GM19239 (cell line): ENCODE data around the gene SERTM1.

ENCODE experiments used
- DNase-seq: peaks from one replicate; pipeline ENCODE4 v3.0.0; 2011; ENCODE audit warnings: low spot score; ENCODE audit not compliant: insufficient read length
- FAIRE-seq: peaks from 2 replicates; lab custom pipeline; 2011; peaks lifted over from hg19 to GRCh38; lab: Jason Lieb, UNC

Gene SERTM1

DNA sequence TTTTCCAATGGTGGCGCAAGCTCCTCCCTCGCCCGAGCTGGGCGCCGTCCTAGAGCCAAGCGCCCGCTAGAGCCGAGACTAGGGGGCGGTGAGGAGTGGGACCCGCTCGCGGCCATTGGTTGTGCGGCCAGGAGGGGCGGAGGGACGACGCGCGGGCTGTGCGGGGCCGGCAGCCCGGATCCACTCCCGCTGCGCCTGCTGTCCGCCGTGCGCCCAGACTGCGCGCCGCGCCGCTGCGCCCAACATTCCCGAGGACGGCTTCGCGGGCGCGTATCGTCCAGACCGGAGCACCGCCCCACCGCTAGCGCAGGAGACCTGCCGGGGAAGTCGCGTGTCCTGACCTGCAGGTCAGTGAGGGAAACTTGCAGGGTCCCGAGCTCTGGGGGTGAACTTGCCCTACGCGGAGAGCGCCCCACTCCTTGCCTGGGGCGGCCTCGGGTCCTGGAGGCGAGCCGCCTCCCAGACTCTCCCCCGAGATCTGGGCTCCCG is at the start of gene SERTM1:
SERTM1 (plus strand) TSS at position 183 of the 489 bp plus-strand sequence. CDS start 21,059 bp downstream, outside the sequence.
- no peak for FAIRE-seq
- no peak for DNase-seq

- no peak for FAIRE-seq
- no peak for DNase-seq
These were observed 45.3 kb upstream of the SERTM1 start for GRCh38 chr13:36628377-36629056.

DNA sequence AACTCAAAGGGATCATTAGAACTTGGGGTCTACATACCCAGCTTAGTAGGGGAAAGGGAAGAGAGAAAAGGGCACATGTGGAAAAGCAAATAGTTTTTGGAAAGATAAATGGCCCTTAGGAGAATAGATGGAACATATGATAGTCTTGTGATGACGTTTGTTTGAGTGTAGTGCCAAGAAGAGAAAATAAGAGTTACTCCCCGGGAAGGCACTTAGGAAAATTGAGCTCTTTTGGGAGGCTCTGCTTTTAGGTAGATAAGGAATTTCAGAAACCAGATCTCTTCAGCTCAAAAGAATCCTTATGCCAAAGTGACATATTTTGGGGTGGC is 44.8 kb upstream of the SERTM1 start:
- no peak for DNase-seq
- no peak for FAIRE-seq

DNA sequence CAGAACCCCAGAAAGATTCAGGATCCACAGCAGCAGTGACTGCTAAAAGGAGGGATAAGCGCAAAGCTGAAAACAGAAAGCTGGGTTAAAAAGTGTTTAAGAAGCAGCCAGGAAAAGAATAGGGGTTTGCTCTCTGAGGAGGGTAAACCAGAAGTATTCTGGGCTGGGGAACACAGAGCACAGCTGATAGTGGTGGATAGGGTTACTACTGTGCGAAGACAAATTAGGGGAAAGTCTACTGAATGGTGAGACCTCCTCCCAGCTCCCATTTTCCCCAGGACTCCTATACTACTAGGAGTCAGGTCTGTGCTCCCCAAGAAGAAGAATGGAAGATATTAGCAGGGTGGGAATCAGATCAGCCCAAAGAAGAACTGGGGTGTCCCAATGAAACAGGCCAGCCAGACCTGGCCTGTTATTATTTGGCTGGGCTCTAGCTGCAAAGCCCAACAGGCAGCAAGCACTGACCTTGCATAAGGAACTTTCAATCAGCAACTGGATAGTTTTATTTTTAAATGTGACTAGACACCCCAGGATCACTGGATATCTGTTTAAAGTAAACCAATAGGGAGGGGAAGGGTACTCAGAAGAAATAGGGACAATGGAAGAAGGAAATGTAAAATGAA is 43.5 kb upstream of the SERTM1 start:
- DNase-seq (no peak), FAIRE-seq (no peak)

DNA sequence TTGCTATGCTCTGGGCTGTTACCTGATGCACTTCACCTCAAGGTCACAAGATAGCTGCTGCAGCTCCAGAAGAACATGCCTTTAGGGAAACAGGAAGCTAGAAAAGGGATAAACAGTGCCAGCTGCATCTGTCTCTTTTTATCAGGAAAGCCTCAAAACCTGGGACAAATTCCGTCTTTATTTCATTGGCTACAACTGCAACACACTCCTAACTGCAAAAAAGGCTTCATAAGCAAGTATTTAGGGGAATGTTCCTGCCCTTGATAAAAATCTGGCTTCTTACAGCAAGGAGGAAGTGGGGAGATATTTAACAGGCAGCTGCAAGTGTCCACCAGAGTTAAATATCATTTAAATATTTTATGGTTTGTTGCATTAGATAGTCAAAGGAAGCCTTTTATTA is 34.2 kb upstream of the SERTM1 start:
- FAIRE-seq (no peak), DNase-seq (no peak)

- FAIRE-seq: no peak
- no peak for DNase-seq
These were observed 23.2 kb upstream of the SERTM1 start for GRCh38 chr13:36650611-36651010.

DNA sequence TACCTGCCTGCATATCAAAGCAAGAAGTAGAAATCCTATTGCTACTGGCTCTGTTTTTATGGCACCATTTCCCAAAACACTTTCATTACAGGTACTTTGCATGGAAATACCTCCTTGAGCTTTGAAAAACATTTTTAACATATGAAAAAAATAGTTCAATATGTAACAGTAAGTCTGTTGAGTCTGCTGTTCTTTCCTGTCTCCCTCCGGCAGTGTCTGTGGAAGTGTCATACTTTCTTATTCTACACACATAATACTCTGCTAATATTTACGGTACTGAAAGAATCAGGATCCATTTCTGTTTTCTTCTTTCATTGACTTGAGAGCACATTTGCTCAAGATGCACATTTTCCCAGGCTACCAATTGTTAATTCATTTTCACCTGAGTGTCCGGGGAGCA is 8.2 kb upstream of the SERTM1 start:
- DNase-seq (no peak), FAIRE-seq (no peak)

GRCh38 chr13:36666477-36667229 is 7.2 kb upstream of the SERTM1 start:
- DNase-seq (no peak), FAIRE-seq (no peak)

DNA sequence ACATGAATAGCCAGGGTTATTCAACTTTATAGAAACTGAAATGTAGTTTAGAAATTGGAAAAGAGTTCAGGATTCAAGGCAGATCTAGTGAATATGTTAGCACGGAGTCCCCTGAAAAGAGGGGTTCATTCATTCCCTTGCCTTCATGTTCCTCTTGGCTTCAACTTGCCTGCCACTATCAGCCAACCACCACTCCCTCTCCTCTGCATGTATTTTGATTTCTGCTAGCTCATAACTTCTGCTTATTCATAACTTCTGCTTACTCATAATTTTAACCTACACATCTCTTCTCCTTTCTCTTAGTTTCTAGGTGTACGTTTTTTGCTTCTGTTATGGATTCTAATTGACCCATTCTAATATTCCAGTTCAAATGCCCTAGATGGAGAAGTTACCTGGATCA is 5.5 kb upstream of the SERTM1 start:
- FAIRE-seq (no peak), DNase-seq (no peak)

- DNase-seq (no peak), FAIRE-seq (no peak)
These were observed 468 bp upstream of the SERTM1 start for GRCh38 chr13:36673352-36673751.

DNA sequence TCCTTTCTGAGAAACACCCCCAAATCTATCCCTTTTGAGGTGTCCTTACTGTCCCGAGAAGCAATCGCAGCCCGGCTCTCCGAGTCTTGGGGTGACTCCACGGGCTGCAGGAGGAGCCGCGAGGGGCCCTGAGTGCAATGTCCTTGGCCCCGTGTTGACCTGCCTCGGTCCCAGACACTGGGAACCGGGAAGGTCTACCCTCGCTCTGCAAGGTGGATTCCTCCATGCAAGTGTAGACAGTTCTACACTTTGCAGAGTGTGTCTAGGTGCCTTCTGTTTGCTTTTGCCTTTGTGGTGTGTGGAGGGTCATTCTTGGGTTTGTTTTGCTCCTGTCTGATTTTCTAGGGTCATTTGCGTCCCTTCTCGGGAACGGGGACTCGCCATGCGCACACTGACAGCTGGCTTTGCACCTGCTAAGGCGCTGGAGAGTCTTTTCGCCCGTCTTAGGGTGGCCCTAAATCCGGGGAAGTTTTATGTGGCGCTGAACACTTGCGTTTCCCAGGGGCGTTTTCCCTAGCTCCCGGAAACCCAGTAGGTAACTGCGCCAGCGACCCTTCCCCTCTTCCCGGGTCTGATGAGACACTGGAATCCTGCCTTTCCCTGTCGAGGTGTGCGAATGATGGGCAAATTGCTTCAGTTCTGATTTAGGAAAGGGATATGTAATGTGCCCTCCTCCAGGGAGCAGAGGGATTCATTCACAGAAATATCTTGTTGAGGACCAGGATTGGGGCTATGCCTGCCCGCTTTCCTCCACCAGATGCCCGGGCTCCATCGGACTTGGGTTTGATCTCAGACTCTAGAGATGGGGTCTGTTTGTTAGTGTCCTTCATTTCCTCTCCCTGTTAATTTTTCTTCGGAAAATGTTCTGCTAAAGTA is 755 bp downstream of the SERTM1 start:
- DNase-seq (no peak), FAIRE-seq (no peak)

DNA sequence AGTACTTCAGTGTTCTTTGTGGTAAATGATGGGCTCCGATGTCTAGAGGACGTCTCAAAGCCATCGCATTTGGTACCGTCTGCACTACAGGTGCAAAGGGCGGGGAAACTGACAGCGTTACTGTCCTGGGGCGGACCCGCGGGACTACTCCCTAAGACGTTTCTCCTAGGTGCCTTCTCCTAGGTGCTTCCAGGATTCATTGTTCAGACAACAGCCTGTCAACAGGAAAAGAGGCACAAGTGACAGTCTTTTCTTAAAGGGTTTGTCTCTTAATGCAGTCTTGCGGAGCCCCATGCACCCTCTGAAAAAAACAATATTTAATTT is 1.4 kb downstream of the SERTM1 start:
- DNase-seq (no peak), FAIRE-seq (no peak)

- FAIRE-seq: no peak
- no peak for DNase-seq
These were observed 7.1 kb downstream of the SERTM1 start for GRCh38 chr13:36680913-36681312.

DNA sequence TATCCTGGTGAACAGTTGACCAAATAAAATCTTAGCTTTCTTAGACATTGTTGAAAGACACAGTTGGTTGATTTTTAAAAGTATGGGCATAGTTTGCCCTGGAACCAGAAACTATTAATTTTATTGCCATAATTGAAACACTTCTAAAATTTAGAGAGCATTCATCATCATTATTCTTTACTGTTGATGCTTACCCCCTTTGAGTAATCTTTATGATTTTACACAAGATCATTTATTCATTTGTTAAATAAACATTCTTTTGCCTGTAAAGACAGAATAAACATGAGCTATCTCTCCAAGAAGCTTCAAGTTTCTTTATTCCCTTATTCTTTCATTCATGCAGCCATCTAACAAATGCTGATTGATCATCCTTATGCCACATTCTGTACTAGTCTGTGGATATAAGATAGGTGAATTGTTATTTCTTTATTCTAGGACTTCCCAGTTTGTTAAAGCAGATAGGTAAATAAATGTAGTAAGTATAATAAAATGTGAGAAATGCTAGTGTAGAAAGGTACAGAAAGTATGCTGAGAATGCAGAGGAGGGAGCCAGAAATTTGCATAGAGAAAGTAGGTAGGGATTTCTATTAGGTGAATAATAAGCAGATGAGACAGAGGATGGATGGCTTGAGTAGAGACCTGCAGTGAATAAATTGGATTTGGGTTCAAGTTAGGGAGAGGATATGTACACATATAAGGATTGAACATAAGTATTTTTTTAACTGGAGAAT is 8.2 kb downstream of the SERTM1 start:
- DNase-seq (no peak), FAIRE-seq (no peak)

DNA sequence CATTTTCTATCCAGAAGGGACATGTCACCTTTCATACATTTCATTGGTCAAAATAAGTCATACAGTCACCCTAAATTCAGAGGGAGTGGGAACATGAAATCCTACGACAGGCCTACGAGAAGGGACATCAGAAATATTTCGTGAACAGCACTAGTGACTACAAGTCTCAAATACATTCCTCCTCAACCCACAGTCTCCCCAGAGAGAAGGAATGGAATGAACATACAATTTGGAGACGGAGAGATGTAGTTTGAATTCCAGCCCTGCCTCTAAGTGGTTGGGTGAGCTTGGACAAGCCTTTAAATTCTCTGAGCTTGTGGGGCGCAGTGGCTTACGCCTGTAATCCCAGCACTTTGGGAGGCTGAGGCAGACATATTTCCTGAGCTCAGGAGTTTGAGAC is 9.9 kb downstream of the SERTM1 start:
- no peak for DNase-seq
- no peak for FAIRE-seq

- no peak for DNase-seq
- no peak for FAIRE-seq
These were observed 12.1 kb downstream of the SERTM1 start for GRCh38 chr13:36685927-36686326.

- FAIRE-seq: no peak
- DNase-seq: no peak
These were observed 22.7 kb downstream of the SERTM1 start for GRCh38 chr13:36696410-36697010.

DNA sequence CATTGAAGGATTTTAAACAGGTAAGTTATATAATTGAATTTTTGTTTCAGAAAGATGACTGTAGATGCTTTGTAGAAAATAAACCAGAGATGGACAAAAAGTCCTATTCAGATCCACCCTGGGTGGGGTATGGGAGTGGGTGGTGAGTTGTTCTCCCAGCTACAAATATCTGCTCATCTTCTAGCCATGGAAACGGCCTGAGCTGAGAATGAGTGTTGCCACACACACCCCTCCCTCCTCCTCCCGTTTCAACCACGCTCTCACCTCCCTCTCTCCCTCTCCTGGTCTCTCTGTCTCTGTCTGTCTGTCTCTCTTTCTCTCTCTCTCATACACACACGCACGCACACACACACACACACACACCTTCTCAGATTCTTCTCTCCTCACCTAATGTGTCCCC is 26.4 kb downstream of the SERTM1 start:
- no peak for DNase-seq
- FAIRE-seq: no peak

- FAIRE-seq: no peak
- DNase-seq: no peak
These were observed 32.9 kb downstream of the SERTM1 start for GRCh38 chr13:36706755-36707154.
